PC-9 (cell line): ENCODE measurements around the gene SEMA6D.

Experiments
- CTCF ChIP-seq: fragments of 200-600 bp; sonication (generic); conservative IDR thresholded peaks from 2 replicates; pipeline ENCODE4 v1.6.1; 2017; ENCODE audit warnings: mixed run types, antibody characterized with exemption, mild to moderate bottlenecking, moderate library complexity
- EZH2 ChIP-seq: fragments of 200-600 bp; sonication (generic); IDR thresholded peaks from 2 replicates; pipeline ENCODE4 v1.8.0; 2017; ENCODE audit warnings: antibody characterized with exemption, low read depth

DNA sequence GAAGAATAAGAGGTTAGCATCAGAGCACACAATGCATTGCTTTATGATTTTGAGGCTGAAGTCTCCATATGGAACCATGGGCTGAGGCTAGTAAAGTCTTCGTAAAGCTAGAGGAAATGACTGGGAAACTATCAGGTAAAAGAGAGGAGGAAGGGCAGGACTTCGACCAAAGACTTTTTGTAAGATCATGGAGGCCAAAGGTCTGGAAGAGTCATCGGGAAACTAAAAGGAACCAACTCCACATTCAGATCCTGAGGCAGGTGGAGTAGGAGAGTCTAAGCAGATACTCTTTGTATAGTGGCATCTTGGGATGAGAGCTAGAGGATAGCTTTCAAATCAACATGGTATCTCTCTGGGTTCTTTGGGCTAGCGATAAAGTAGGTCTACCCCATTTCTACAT is 36.3 kb downstream of the SEMA6D start:
- TF ChIP-seq CTCF (no peak), EZH2 (no peak)
